NCI-H2171 (cell line): ENCODE data around the gene SLC5A2.
"Not testable (repeated sequence)": the region's sequence is repeated elsewhere in the genome, so short reads cannot be mapped to it uniquely, and the experiment has no call there.

ENCODE experiments used
- DNase-seq: peaks from one replicate; lab custom pipeline; 2025; lab: John Stamatoyannopoulos, UW

Gene SLC5A2

DNA sequence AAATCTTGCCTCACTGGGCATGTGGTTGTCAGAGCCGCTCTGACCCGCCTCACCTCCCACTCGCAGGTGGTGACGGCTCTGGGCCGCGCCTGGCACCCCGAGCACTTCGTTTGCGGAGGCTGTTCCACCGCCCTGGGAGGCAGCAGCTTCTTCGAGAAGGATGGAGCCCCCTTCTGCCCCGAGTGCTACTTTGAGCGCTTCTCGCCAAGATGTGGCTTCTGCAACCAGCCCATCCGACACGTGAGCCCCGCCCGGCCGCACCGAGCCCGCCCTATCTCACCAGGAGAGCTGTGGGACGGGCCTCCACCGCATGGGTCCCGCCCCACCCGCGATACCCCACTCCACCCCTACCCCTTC, 7.0 kb upstream of the SLC5A2 start:
- no peak for DNase-seq

DNA sequence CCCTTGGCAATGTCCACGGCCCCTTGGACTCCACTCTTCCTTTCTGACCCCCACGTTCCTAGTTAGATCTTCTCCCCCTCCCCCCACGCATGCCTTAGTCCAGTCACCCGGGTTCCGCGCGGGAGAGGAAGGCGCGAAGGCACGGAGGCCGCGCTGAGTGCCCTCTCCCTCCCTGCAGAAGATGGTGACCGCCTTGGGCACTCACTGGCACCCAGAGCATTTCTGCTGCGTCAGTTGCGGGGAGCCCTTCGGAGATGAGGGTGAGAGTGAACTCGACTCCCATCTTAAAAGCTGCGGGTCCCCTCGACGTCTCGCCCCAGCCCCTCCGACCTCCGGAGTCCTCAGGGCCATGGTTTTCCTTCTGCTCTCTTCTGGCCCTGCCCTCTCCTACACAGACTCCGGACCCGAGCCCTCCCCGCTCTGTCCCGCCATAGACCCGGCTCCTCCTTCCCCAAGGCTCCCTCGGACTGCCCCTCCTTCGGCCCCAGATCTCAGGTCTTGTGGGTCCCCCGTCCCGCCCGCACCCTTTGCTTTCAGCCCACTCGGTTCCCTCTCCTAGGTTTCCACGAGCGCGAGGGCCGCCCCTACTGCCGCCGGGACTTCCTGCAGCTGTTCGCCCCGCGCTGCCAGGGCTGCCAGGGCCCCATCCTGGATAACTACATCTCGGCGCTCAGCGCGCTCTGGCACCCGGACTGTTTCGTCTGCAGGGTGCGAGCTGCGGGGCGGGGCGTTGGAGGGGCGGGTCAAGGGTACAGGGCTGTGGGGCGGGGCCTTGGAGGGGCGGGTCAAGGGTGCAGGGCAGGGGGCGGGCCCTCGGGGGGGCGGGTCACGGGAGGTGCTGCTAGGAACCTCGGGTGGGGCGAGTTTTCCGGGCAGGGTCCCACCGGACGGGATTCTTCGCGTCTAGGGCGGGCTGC, 6.4 kb upstream of the SLC5A2 start:
- DNase-seq = no peak

DNA sequence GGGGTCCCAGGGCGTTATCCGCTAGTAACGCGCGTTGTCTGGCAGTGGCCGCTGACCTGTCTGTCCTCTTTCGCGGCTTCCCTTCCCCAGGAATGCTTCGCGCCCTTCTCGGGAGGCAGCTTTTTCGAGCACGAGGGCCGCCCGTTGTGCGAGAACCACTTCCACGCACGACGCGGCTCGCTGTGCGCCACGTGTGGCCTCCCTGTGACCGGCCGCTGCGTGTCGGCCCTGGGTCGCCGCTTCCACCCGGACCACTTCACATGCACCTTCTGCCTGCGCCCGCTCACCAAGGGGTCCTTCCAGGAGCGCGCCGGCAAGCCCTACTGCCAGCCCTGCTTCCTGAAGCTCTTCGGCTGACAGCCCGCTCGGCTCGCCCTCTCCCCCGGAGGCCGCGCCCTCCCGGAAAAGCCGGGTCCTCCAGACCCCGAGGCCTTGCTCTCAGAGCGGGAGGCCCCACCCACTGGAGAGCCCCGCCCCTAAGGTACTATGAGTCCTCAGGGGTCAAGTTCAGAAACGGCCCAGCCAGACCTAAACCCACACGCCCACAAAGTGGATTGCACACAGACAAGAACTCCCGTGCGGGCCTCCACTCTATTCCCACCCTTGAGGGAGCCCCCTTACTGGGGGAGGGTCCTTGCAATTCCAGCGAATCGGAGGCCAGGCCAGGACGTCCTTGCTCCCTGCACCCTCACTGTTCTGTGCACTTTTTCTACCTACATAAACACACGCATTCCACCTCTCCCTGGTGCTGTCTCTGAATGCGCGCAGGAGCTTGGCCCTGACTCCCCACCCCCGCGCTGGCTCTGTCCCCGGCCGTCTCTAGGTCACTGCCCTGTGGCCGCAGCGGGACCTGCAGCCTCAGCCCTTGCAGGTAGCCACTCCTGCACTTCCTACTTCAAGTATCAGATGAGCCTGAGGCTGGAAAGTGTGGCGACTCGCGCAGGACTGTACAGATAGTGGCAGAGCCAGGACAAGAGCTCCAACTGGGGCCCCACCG, 5.4 kb upstream of the SLC5A2 start:
- no peak for DNase-seq

DNA sequence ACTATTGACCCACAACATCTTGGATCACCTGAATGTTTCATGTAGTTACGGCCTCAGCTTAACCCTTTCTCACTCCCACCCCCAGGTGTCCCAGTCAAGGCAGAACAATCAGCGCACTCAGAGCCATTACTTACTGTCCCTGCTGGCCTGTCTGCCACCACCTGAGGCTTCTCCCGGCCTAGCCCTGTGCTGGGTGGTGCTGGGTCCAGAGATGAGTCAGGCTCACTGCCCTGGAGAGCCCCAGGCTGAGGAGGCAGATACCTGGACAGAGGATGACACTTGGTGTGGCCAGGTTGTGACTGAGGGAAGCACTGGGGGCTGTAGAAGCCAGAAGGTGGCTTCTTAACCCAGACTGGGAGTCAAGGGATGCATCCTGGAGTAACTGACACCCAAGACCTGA, 4.0 kb upstream of the SLC5A2 start:
- no peak for DNase-seq

DNA sequence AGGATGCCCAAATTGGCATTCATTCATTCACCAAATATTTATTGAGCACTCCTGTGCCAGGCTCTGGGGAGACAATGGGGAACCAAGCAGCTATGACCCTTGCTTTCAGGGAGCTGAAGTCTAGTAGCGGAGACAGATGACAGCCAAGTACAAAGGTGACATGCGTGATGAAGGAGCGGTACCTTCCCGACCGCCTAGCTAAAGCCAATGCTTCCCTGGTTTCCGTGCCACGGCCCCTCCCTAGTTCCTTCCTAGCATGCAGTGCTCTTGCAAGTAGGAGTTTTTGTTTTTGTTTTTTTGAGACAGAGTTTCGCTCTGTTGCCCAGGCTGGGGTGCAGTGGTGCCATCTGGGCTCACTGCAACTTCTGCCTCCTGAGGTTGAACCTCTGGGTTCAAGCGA, 3.2 kb upstream of the SLC5A2 start:
- no peak for DNase-seq

DNA sequence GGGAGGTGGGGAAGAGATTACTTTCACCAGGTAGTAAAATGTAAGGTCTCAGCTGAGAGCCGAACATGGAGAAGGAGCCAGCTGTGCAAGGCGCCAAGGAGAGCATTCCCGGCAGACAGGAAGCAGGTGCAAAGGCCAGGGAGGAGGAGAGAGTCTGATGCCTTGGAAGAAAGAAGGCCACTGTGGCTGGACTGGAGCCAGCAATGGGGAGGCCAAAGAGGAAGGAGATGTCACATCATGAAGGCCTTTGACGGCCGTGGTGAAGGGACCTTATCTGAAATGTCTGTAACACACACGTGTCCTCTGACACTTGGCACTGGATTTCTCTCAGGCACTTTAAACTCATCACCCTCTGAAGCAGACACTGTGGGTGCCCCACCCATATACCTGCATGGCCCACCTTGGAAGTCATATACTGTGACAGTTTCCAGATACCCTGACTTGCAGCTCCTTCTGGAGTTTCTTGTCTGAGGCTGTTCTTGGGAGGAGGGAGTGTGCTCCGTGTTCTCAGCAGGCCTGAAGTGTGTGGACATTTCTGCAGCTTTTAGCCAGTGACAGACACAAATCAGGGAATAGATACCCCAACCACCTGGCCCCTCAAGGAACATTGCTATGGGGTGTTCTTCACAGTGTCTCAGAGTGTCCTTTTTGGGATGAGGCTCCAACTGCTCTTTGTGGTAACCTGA, 1.9 kb upstream of the SLC5A2 start:
- no peak for DNase-seq

DNA sequence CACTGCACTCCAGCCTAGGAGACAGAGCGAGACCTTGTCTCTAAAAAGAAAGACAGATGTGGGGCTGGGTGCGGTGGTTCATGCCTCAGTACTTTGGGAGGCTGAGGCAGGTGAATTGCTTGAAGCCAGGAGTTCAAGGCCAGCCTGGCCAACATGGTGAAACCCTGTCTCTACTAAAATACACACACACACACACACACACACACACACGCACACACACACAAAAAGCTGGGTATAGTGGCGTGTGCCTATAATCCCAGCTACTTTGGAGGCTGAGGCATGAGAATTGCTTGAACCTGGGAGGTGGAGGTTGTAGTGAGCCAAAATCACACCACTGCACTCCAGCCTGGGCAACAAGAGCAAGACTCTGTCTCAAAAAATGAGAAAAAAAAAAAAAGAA, 1.1 kb downstream of the SLC5A2 start:
- not testable (repeated sequence) for DNase-seq

DNA sequence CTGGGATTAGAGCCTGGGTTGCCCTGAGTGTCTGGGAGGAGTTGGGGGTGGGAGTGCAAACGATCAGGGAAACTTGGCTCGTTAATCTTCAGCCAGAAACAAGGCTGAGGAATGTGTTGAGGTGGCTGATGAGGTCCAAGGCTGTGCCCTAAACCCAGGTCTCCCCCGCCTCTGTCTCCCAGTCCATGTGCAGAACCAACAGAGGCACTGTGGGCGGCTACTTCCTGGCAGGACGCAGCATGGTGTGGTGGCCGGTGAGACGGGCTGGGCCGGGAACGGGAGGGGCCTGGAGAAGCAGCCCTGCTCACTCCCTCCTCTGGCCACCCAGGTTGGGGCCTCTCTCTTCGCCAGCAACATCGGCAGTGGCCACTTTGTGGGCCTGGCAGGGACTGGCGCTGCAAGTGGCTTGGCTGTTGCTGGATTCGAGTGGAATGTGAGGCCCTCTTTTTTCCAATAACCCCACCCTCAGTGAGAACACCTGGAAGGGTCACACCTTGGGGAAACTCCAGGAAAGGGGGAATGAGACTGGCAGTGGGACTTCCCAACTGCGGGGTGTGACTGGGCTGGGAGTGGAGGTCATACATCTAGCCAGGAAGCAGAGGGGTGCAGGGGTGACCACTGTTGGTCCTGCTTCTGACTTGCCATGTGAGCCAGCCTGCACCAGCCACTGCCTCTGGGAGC, 1.7 kb downstream of the SLC5A2 start:
- DNase-seq = no peak

DNA sequence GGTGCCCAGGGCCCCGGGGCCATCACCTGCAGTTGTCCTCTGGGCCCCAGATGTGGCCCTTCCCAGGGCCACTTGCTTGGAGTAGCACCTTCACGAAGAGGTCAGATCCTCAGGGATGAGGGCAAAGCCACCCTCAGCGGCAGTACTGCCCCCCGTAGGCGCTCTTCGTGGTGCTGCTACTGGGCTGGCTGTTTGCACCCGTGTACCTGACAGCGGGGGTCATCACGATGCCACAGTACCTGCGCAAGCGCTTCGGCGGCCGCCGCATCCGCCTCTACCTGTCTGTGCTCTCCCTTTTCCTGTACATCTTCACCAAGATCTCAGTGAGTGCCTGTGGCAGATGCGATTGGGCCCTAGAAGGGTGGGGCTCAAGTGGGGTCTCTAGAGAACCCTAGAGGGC, 2.6 kb downstream of the SLC5A2 start:
- DNase-seq = no peak

DNA sequence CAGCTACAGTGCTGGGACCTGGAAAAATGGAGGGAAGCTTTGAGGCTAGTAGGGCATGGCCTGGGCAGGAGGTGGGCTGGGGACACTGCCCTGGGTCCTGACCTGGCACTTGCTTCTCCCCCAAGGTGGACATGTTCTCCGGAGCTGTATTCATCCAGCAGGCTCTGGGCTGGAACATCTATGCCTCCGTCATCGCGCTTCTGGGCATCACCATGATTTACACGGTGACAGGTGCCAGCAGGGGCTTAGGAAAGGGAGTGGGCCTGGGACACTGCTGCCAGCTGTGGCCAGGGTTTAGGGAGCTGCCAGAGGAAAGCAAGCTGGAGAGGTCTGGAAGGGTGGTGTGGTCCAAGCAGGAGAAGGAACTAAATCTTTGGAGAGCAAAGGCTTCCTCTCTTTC, 3.1 kb downstream of the SLC5A2 start:
- no peak for DNase-seq

DNA sequence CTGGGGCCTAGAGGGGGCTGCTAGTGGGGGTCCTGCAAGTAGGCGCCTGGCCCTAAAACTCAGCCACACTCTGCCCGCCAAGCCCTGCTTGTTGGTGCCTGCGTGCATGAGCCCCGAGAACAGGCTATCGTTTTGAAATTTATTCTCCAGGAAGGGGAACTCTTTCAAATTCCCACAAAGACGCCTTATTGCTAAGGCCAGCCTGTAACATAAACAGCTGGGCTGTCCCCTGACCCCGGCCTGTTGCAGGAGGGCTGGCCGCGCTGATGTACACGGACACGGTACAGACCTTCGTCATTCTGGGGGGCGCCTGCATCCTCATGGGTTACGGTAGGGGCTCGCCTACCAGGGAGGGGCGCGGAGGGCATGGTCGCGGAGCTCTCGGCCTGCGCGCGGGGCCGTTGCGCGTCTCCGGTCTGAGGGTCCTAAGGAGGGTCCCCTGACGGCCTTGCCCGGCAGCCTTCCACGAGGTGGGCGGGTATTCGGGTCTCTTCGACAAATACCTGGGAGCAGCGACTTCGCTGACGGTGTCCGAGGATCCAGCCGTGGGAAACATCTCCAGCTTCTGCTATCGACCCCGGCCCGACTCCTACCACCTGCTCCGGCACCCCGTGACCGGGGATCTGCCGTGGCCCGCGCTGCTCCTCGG, 4.3 kb downstream of the SLC5A2 start:
- no peak for DNase-seq

DNA sequence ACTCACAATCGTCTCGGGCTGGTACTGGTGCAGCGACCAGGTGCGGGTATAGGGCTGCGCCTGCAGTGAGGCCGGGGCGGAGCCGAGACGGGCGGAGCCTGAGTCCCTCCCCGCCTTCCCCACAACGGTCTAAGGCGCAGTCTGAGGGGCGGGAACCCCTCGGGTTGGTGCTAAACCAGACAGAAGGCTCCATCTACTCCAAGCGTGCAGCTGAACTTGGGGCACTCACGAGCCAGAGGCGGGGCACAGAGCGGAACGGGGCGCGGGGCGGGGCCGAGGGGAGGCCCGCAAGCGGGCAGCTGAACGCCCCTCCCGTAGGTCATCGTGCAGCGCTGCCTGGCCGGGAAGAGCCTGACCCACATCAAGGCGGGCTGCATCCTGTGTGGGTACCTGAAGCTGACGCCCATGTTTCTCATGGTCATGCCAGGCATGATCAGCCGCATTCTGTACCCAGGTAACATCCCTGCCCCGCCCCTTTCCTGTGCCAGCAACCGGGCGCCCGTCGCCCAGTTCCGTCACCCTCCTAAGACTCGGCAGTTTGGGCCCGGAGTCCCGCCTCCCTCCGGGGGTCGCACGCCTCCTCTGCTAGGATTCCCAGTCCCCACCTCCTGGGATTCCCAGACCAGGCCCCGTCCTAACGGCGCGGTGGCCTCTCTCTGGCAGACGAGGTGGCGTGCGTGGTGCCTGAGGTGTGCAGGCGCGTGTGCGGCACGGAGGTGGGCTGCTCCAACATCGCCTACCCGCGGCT, 5.0 kb downstream of the SLC5A2 start:
- DNase-seq = peak; percentile 72

DNA sequence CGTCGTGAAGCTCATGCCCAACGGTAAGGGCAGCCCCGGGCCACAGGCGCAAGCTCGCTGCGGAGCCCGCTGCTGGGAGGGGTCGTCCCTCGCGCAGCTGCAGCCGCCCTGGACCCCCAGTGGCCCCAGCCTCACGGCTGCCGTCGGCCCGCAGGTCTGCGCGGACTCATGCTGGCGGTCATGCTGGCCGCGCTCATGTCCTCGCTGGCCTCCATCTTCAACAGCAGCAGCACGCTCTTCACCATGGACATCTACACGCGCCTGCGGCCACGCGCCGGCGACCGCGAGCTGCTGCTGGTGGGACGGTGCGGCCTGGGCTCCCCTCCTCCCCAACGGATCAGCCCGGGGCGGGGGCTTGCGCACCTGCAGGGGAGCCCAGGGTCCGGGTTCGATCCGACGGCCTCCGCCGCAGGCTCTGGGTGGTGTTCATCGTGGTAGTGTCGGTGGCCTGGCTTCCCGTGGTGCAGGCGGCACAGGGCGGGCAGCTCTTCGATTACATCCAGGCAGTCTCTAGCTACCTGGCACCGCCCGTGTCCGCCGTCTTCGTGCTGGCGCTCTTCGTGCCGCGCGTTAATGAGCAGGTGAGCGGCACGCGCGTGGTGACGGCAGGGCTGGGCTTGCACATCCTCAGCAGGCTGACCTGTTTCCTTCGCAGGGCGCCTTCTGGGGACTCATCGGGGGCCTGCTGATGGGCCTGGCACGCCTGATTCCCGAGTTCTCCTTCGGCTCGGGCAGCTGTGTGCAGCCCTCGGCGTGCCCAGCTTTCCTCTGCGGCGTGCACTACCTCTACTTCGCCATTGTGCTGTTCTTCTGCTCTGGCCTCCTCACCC, 5.8 kb downstream of the SLC5A2 start:
- no peak for DNase-seq

DNA sequence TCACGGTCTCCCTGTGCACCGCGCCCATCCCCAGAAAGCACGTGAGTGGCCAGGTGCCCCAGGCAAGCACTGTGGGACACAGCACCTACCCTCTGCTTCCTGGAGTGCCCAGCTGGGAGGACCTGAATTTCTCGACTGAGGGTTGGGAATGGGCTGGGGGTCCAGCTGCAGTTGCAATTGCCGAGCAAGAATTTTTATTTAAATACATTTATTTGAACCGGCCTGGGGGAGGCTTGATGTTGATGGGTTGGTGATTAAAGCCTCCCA, 6.3 kb downstream of the SLC5A2 start:
- DNase-seq = no peak

DNA sequence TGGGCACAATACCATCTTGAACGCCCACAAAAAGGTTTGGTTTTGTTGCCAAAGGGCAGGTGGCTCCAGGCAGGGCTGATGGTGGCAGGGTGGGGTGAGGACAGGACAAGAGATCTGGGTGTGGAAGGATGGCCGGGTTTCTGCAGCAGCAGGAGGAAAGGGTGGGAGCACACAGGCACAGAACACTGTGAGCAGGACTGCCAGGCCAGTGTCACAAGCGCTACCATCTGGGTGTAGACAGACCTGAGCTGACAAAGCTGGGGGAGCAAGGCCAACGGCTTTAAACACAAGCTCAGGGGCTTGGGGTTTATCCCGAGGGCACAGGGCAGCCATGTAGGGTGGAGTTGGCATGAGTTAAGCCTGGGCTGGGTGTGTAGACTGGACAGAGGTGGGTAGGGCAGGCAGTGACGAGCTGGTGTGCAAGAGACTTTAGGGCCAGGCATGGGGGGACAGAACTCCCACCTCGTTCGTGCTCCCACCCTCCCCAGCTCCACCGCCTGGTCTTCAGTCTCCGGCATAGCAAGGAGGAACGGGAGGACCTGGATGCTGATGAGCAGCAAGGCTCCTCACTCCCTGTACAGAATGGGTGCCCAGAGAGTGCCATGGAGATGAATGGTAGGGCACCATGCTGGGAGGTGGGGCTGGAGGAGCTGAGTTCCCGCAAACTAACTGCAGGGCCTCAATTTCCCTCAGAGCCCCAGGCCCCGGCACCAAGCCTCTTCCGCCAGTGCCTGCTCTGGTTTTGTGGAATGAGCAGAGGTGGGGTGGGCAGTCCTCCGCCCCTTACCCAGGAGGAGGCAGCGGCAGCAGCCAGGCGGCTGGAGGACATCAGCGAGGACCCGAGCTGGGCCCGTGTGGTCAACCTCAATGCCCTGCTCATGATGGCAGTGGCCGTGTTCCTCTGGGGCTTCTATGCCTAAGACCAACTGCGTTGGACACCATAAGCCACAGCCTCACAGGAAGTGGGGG, 7.0 kb downstream of the SLC5A2 start:
- DNase-seq = no peak

DNA sequence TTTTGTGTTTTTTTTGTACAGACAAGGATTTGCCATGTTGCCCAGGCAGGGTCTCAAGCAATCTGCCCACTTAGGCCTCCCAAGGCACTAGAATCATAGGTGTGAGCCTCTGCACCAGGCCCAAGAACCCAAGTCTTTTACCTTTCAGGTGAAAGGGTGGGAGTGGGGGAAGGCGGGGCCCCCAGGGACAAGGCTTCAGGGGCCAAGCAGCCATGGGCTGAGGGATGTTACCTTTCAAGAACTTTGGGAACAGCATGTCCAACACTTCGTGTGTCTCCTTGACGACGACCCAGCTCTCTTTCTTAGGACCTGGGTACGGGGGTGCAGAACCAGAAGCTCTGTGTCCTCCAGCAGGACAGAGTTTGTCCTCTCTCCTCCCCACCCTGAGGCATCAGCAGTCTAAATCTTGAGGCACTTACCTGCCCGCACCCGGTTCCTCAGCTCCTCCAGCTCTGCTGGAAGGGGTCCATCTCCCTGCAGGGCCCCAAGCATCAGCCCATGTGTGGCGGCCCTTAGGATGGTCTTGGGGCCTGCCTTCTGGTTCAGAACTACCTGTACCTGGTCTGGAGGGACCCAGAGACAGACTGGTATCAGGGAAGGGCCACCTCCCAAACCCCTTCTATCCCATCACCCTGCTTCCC, 9.0 kb downstream of the SLC5A2 start:
- no peak for DNase-seq

DNA sequence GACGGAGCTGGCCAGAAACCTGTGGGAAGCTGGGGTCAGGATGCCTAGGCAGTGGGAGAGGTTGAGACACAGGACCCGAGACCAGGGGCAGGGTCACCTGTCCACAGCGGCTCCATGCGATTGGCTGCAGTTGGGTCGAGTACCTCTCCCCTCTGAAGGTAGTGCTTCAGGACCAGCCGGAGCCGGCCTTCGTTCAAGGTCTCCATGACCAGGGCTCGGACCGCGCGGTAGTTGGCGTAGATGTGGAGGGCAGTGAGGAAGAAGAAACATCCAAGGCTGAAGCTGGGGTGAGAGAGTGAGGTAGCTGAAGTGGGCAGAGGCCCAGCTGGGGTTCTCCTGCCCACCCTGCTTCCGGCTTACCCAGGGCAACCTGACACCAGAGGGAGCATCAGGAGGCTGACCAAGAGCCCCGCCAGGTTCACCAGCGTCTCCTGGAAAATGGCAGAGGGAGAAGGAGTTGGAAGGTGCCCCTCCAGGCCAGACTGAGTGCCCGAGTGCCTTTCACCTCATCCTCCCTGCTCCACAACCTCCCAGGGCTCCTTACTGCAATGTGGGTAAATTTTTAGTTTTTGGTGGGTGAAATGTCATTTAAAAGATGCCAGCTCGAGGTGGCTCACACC, 10.7 kb downstream of the SLC5A2 start:
- DNase-seq = no peak

DNA sequence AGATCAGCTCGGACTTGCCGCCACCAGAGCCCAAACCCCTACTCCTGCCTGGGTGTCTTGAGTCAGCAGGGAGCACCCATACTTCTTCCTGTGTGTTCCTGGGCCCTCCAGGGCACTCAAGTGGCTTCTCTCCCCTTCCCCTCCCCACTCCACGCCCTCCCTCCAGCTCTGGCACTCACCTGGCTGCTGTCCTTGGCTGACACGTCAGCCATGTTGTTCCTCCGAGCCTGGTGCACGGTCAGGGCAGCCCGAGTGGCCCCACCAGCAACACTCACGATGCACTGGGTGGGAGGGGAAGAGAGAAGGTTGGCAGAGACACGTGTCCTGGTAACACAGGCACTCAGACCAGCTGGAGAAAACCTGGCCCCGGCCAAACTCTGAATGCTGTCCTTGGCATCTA, 13.7 kb downstream of the SLC5A2 start:
- no peak for DNase-seq
